ENCODE results near the gene MATCAP1. TPM values are rescaled to one million over a fixed set of nuclear protein-coding genes. Genes with fewer than 3 reads are reported as not detected.

MATCAP1 gene
- total and polyA plus RNA-seq, 2 donors (not counting 1 experiment from before 2014, with no cell fraction given) = 16.6 to 28.4 TPM

GRCh38 chr16:67144943-67145342 is 38.8 kb downstream of the MATCAP1 start:
- Histone ChIP-seq H3K27ac (ENCODE audit: insufficient read depth, low read length) (no peak overlapping the region), H3K36me3 (ENCODE audit: control insufficient read depth, insufficient read depth, low read length) (peaks cover 31% of the 10 kb centered on the region), H4K20me1 (ENCODE audit: control insufficient read depth, extremely low read depth, insufficient read depth, low read length) (no peaks in the 10 kb centered on the region), H3K27me3 (ENCODE audit: control insufficient read depth, insufficient read depth, low read length) (no peaks in the 10 kb centered on the region), H3K4me2 (ENCODE audit: extremely low read depth, insufficient read depth, low read length) (no peak overlapping the region), H3K9me3 (ENCODE audit: control insufficient read depth, insufficient read depth, low read depth, low read length) (no peaks in the 10 kb centered on the region), H3K79me2 (ENCODE audit: control insufficient read depth, insufficient read depth, low read length) (no peaks in the 10 kb centered on the region), H3K4me1 (ENCODE audit: control insufficient read depth, extremely low read depth, insufficient read depth, low read length) (no peaks in the 10 kb centered on the region), H3K9ac (ENCODE audit: insufficient read depth, low read length) (no peak overlapping the region), H3K4me3 (replicated peaks in 1 of 4; ENCODE audit: control extremely low read depth in 1 of 4, insufficient read depth in 1 of 4, low read depth in 3 of 4, low read length in 4 of 4) (no peak overlapping the region), H2AFZ (ENCODE audit: low read length) (no peak overlapping the region)
- no peak for DNase-seq (ENCODE audit: low read depth in 2 of 2)
- TF ChIP-seq CTCF (conservative IDR thresholded peaks at IDR 0.05 in 1 of 2, IDR thresholded peaks at IDR 0.05 in 1 of 2; ENCODE audit: low read depth in 1 of 2, low read length in 2 of 2) (no peak), EZH2 (IDR thresholded peaks at IDR 0.05; ENCODE audit: low read length, missing control alignments) (no peak)

GRCh38 chr16:67142342-67142741 is 41.4 kb downstream of the MATCAP1 start:
- Histone ChIP-seq H3K4me3 (replicated peaks in 1 of 4; ENCODE audit: control extremely low read depth in 1 of 4, insufficient read depth in 1 of 4, low read depth in 3 of 4, low read length in 4 of 4) (no peak overlapping the region), H3K36me3 (ENCODE audit: control insufficient read depth, insufficient read depth, low read length) (peaks cover 26% of the 10 kb centered on the region), H4K20me1 (ENCODE audit: control insufficient read depth, extremely low read depth, insufficient read depth, low read length) (no peaks in the 10 kb centered on the region), H3K9ac (ENCODE audit: insufficient read depth, low read length) (no peak overlapping the region), H3K4me2 (ENCODE audit: extremely low read depth, insufficient read depth, low read length) (no peak overlapping the region), H3K27ac (ENCODE audit: insufficient read depth, low read length) (no peak overlapping the region), H2AFZ (ENCODE audit: low read length) (no peak overlapping the region), H3K9me3 (ENCODE audit: control insufficient read depth, insufficient read depth, low read depth, low read length) (no peaks in the 10 kb centered on the region), H3K4me1 (ENCODE audit: control insufficient read depth, extremely low read depth, insufficient read depth, low read length) (no peaks in the 10 kb centered on the region), H3K79me2 (ENCODE audit: control insufficient read depth, insufficient read depth, low read length) (no peaks in the 10 kb centered on the region), H3K27me3 (ENCODE audit: control insufficient read depth, insufficient read depth, low read length) (no peaks in the 10 kb centered on the region)
- no peak for TF ChIP-seq CTCF (conservative IDR thresholded peaks at IDR 0.05 in 1 of 2, IDR thresholded peaks at IDR 0.05 in 1 of 2; ENCODE audit: low read depth in 1 of 2, low read length in 2 of 2)
- TF ChIP-seq EZH2 (IDR thresholded peaks at IDR 0.05; ENCODE audit: low read length, missing control alignments) = no peak
- DNase-seq (ENCODE audit: low read depth in 2 of 2) = no peak

- DNase-seq (ENCODE audit: low read depth in 2 of 2) = no peak
- Histone ChIP-seq H3K4me1 (ENCODE audit: control insufficient read depth, extremely low read depth, insufficient read depth, low read length) (no peaks in the 10 kb centered on the region), H3K4me2 (ENCODE audit: extremely low read depth, insufficient read depth, low read length) (no peak overlapping the region), H3K9ac (ENCODE audit: insufficient read depth, low read length) (no peak overlapping the region), H3K27ac (ENCODE audit: insufficient read depth, low read length) (no peak overlapping the region), H4K20me1 (ENCODE audit: control insufficient read depth, extremely low read depth, insufficient read depth, low read length) (no peaks in the 10 kb centered on the region), H3K9me3 (ENCODE audit: control insufficient read depth, insufficient read depth, low read depth, low read length) (no peaks in the 10 kb centered on the region), H3K4me3 (replicated peaks in 1 of 4; ENCODE audit: control extremely low read depth in 1 of 4, insufficient read depth in 1 of 4, low read depth in 3 of 4, low read length in 4 of 4) (no peak overlapping the region), H2AFZ (ENCODE audit: low read length) (no peak overlapping the region), H3K79me2 (ENCODE audit: control insufficient read depth, insufficient read depth, low read length) (no peaks in the 10 kb centered on the region), H3K36me3 (ENCODE audit: control insufficient read depth, insufficient read depth, low read length) (peaks cover 20% of the 10 kb centered on the region), H3K27me3 (ENCODE audit: control insufficient read depth, insufficient read depth, low read length) (no peaks in the 10 kb centered on the region)
- TF ChIP-seq CTCF (conservative IDR thresholded peaks at IDR 0.05 in 1 of 2, IDR thresholded peaks at IDR 0.05 in 1 of 2; ENCODE audit: low read depth in 1 of 2, low read length in 2 of 2) (no peak), EZH2 (IDR thresholded peaks at IDR 0.05; ENCODE audit: low read length, missing control alignments) (no peak)
These were observed 42.4 kb downstream of the MATCAP1 start for GRCh38 chr16:67141391-67141790.

Data from fibroblast of lung (primary cell).